B cell (primary cell): ENCODE data around the gene RBBP7.

Source experiments
- EZH2 ChIP-seq: IDR thresholded peaks from 2 replicates; pipeline ENCODE4 v1.6.1; 2012; ENCODE audit warnings: borderline replicate concordance, low read depth, mild to moderate bottlenecking, moderate library complexity, low read length; ENCODE audit not compliant: insufficient read depth, poor library complexity, severe bottlenecking
- TF ChIP-seq, protein P1 (sequence below): fragments of 200-600 bp; IDR thresholded peaks from one replicate; pipeline ENCODE4 v1.8.0; 2022; ENCODE audit warnings: antibody characterized with exemption, mild to moderate bottlenecking

DNA sequence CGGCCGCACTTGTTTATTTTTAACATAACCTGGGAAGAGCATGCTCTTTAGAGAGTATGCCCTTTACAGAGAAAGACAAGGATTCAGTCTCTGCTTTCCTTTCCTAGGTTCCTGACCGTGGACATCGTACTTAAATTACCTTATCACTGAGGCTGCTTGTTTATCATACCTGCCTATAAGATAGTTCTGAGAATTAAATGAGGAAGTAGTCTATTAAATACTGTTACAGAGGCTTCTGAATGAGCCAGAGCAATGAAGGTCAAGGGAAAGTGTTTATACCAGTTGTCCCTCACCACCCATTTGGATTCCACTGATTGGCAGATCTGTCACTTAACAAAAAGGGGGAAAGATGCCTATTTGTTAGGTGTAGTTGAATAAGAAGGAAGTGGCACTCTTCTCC, 73.9 kb downstream of the RBBP7 start:
- TF ChIP-seq, protein P1, sequence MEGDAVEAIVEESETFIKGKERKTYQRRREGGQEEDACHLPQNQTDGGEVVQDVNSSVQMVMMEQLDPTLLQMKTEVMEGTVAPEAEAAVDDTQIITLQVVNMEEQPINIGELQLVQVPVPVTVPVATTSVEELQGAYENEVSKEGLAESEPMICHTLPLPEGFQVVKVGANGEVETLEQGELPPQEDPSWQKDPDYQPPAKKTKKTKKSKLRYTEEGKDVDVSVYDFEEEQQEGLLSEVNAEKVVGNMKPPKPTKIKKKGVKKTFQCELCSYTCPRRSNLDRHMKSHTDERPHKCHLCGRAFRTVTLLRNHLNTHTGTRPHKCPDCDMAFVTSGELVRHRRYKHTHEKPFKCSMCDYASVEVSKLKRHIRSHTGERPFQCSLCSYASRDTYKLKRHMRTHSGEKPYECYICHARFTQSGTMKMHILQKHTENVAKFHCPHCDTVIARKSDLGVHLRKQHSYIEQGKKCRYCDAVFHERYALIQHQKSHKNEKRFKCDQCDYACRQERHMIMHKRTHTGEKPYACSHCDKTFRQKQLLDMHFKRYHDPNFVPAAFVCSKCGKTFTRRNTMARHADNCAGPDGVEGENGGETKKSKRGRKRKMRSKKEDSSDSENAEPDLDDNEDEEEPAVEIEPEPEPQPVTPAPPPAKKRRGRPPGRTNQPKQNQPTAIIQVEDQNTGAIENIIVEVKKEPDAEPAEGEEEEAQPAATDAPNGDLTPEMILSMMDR: no peak
- no peak for TF ChIP-seq EZH2
